Measurements from ENCODE around the gene HCFC1.

Gene HCFC1

DNA sequence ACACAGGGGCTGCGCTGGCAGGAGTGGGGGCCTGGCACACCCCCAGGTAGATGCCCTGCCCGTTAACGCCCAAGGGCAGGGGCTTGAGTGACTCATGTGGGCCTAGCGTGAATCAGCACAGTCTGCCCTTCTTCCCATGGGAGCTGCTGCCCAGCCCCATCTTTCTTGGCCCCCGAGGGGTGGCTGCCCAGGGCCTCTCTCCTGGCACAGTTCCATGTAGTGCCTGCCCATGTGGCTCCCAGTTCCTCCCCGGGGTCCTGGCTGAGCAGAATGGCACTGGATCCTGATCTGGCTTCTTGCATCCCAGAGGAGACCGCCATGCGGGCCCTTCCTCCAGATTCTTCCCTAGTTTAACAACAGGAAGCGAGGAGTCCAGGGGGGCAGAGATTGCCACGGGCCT is 69.2 kb downstream of the HCFC1 start:
- no peak overlapping the region for H3K4me3 ChIP-seq (replicated peaks; ENCODE audit: low read depth, low read length)
- TF ChIP-seq, protein P1, sequence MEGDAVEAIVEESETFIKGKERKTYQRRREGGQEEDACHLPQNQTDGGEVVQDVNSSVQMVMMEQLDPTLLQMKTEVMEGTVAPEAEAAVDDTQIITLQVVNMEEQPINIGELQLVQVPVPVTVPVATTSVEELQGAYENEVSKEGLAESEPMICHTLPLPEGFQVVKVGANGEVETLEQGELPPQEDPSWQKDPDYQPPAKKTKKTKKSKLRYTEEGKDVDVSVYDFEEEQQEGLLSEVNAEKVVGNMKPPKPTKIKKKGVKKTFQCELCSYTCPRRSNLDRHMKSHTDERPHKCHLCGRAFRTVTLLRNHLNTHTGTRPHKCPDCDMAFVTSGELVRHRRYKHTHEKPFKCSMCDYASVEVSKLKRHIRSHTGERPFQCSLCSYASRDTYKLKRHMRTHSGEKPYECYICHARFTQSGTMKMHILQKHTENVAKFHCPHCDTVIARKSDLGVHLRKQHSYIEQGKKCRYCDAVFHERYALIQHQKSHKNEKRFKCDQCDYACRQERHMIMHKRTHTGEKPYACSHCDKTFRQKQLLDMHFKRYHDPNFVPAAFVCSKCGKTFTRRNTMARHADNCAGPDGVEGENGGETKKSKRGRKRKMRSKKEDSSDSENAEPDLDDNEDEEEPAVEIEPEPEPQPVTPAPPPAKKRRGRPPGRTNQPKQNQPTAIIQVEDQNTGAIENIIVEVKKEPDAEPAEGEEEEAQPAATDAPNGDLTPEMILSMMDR (IDR thresholded peaks at IDR 0.05; ENCODE audit: low read length, missing control alignments), result no peak
- DNase-seq (ENCODE audit: low read depth), result no peak

DNA sequence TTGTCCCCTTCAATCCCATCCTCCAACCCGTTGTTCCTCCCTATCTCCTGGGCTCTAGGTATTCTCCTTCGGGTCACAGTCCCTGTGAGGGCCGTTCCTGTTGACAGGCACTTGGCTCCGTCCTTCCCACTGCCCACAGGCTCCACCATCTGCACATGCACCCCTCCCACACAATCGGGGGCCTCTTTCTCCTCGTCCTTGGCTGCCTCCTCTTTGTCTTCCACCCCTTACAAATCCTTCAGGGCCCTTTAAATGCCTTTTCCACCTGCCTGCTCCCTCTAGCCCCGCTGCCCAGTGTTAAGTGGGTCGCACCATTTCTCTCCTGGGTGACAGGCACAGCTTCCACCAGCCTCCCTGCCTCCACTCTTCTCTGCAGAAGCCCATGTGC is 69.9 kb downstream of the HCFC1 start:
- TF ChIP-seq, protein P1 (IDR thresholded peaks at IDR 0.05; ENCODE audit: low read length, missing control alignments), result no peak
- no peak overlapping the region for H3K4me3 ChIP-seq (replicated peaks; ENCODE audit: low read depth, low read length)
- no peak for DNase-seq (ENCODE audit: low read depth)

DNA sequence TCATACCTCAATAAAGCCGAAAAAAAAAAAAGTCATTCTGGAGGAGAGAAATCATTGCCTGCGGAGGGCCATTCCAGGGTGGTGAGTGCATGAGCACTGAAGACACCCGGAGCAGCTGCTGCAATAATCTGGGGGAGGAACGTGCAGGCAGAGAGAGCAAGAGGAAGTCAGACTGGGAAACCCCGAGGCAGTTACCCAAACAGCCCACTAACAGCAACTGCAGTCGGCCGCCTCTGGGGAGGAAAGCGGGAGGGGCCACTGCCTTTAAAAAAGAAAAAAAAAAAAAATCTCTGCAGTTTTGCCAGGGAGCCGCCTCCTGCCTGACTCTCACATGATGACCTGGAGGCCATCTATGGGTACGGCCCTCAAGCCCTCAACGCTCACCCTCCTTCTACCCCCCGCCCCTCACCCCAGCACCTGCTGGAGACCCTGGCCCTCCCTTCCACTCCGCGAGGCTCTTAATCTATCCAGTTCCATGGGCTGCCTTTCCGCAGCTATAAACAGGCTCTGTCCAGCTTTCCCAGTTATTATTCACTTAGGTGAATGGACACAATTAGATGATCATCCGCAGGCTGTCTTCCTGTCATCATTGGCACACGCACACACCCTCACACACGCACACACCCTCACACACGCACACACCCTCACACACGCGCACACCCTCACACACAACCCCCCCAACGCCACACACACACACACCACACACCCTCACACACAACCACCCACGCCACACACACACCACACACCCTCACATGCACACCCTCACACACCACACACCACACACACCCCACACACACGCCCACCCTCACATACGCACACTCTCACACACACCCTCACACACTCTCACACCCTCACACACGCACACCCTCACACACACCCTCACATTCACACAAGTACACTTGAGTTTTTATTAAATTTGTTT is 70.5 kb downstream of the HCFC1 start:
- TF ChIP-seq, protein P1 (IDR thresholded peaks at IDR 0.05; ENCODE audit: low read length, missing control alignments), result no peak
- peak; percentile 91 for DNase-seq (ENCODE audit: low read depth)
- peak overlapping the region; percentile 21 for H3K4me3 ChIP-seq (replicated peaks; ENCODE audit: low read depth, low read length)

DNA sequence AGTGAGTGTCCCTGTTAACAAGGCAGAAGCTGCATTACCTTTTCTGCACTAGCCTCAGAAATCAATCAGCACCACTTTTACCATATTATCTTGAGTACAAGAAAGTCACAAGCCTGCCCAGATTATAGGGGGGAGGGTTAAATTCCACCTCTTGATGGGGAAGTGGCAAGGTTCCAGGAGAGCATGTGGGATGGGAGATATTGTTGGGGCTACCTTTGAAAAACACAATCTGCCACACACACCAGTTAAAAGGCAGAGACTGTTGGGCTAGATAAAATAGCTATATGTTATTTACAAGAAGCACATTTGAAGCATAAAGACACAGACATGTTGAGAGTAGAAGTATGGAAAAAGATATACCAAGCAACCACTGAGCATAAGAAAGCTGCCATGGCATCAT is 73.7 kb downstream of the HCFC1 start:
- TF ChIP-seq, protein P1 (IDR thresholded peaks at IDR 0.05; ENCODE audit: low read length, missing control alignments), result no peak
- H3K4me3 ChIP-seq (replicated peaks; ENCODE audit: low read depth, low read length), result no peak overlapping the region
- DNase-seq (ENCODE audit: low read depth), result no peak

Data from fibroblast of pulmonary artery (primary cell).